ENCODE measurements around the gene CMSS1. TPM values are rescaled to one million over a fixed set of nuclear protein-coding genes. Genes with fewer than 3 reads are reported as not detected.

Gene CMSS1
- total RNA-seq, 1 donor from 2014 or later = 15.1 TPM

GRCh38 chr3:100144255-100144866 lies 326.7 kb downstream of the CMSS1 start:
- DNase-seq (ENCODE audit: low read depth) = no peak

GRCh38 chr3:100149130-100149529 lies 331.5 kb downstream of the CMSS1 start:
- DNase-seq (ENCODE audit: low read depth) = no peak

- DNase-seq (ENCODE audit: low read depth) = no peak
Observed at GRCh38 chr3:100149713-100150415, 332.2 kb downstream of the CMSS1 start.

- DNase-seq (ENCODE audit: low read depth) = no peak
Observed at GRCh38 chr3:100150473-100150872, 332.8 kb downstream of the CMSS1 start.

- no peak for DNase-seq (ENCODE audit: low read depth)
Observed at GRCh38 chr3:100151024-100151707, 333.5 kb downstream of the CMSS1 start.

GRCh38 chr3:100154171-100154570 lies 336.5 kb downstream of the CMSS1 start:
- DNase-seq (ENCODE audit: low read depth) = no peak

GRCh38 chr3:100155128-100155527 lies 337.5 kb downstream of the CMSS1 start:
- no peak for DNase-seq (ENCODE audit: low read depth)

GRCh38 chr3:100155590-100155989 lies 337.9 kb downstream of the CMSS1 start:
- no peak for DNase-seq (ENCODE audit: low read depth)

GRCh38 chr3:100157685-100158084 lies 340.0 kb downstream of the CMSS1 start:
- no peak for DNase-seq (ENCODE audit: low read depth)

- DNase-seq (ENCODE audit: low read depth) = no peak
Observed at GRCh38 chr3:100158918-100159330, 341.3 kb downstream of the CMSS1 start.

GRCh38 chr3:100159331-100160153 lies 341.9 kb downstream of the CMSS1 start:
- peak; percentile 5 for DNase-seq (ENCODE audit: low read depth)

GRCh38 chr3:100160521-100160920 lies 342.9 kb downstream of the CMSS1 start:
- no peak for DNase-seq (ENCODE audit: low read depth)

- no peak for DNase-seq (ENCODE audit: low read depth)
Observed at GRCh38 chr3:100163787-100164186, 346.1 kb downstream of the CMSS1 start.

- DNase-seq (ENCODE audit: low read depth) = no peak
Observed at GRCh38 chr3:100164743-100165142, 347.1 kb downstream of the CMSS1 start.

GRCh38 chr3:100165926-100166550 lies 348.4 kb downstream of the CMSS1 start:
- peak; percentile 7 for DNase-seq (ENCODE audit: low read depth)

- no peak for DNase-seq (ENCODE audit: low read depth)
Observed at GRCh38 chr3:100169201-100169920, 351.7 kb downstream of the CMSS1 start.

GRCh38 chr3:100170486-100170885 lies 352.8 kb downstream of the CMSS1 start:
- DNase-seq (ENCODE audit: low read depth) = no peak

GRCh38 chr3:100171211-100171914 lies 353.7 kb downstream of the CMSS1 start:
- no peak for DNase-seq (ENCODE audit: low read depth)

GRCh38 chr3:100173961-100174360 lies 356.3 kb downstream of the CMSS1 start:
- peak; percentile 66 for DNase-seq (ENCODE audit: low read depth)

GRCh38 chr3:100175637-100176280 lies 358.1 kb downstream of the CMSS1 start:
- DNase-seq (ENCODE audit: low read depth) = no peak

All from renal cortical epithelial cell (primary cell).